Measurements from ENCODE around the gene TMEM14C. TPM values are rescaled to one million over a fixed set of nuclear protein-coding genes. Genes with fewer than 3 reads are reported as not detected.
"Not testable (repeated sequence)": the region's sequence is repeated elsewhere in the genome, so short reads cannot be mapped to it uniquely, and the experiment has no call there.

The TMEM14C gene
- total RNA-seq, 4 donors from 2014 or later = 103 to 215 (median 162) TPM

- 78 to 87% methylated on average over 3 of the region's 3 CpGs for WGBS, 2 donors
- no peak for TF ChIP-seq POLR2A (IDR thresholded peaks at IDR 0.05)
- TF ChIP-seq, protein P1, sequence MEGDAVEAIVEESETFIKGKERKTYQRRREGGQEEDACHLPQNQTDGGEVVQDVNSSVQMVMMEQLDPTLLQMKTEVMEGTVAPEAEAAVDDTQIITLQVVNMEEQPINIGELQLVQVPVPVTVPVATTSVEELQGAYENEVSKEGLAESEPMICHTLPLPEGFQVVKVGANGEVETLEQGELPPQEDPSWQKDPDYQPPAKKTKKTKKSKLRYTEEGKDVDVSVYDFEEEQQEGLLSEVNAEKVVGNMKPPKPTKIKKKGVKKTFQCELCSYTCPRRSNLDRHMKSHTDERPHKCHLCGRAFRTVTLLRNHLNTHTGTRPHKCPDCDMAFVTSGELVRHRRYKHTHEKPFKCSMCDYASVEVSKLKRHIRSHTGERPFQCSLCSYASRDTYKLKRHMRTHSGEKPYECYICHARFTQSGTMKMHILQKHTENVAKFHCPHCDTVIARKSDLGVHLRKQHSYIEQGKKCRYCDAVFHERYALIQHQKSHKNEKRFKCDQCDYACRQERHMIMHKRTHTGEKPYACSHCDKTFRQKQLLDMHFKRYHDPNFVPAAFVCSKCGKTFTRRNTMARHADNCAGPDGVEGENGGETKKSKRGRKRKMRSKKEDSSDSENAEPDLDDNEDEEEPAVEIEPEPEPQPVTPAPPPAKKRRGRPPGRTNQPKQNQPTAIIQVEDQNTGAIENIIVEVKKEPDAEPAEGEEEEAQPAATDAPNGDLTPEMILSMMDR (IDR thresholded peaks at IDR 0.05) = no peak
- no peak overlapping the region for H3K4me3 ChIP-seq (replicated peaks in 1 of 3)
- no peak for DNase-seq
- no peaks in the 10 kb centered on the region for H3K9me3 ChIP-seq
- H3K27me3 ChIP-seq = no peaks in the 10 kb centered on the region
- peaks cover 10 to 42% of the 10 kb centered on the region in 2 donors for H3K36me3 ChIP-seq
- intact Hi-C loops (cut with DNase I) = no loop called here
- H3K27ac ChIP-seq = no peak overlapping the region
- no peaks in the 10 kb centered on the region for H3K4me1 ChIP-seq
Measured at GRCh38 chr6:10730254-10730653, 7.4 kb downstream of the TMEM14C start.

DNA sequence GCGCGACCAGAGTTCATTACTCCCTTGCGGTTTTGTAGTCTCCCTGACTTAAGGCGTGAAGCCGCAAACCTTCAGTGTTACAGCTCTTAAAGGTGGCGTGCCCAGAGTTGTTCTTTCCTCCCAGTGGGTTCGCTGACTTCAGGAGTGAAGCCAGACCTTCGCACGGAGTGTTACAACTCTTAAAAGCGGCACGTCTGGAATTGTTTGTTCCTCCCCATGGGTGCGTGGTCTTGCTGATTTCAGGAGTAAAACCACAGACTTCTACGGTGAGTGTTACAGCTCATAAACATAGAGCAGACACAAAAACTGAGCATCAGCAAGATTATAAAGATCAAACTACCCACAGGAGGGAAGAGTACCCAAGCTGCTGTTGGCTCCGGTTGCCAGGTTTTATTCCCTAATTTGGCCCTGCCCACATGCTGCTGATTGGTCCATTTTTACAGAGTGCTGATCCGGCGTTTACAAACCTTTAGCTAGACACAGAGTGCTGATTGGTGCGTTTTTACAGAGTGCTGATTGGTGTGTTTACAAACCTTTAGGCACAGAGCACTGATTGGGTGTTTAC lies 10.4 kb downstream of the TMEM14C start:
- H3K4me3 ChIP-seq (replicated peaks in 1 of 3) = no peak overlapping the region
- no peaks in the 10 kb centered on the region for H3K27me3 ChIP-seq
- H3K9me3 ChIP-seq = no peaks in the 10 kb centered on the region
- 92 to 94% methylated on average over 17 of the region's 17 CpGs for WGBS, 2 donors
- TF ChIP-seq POLR2A (IDR thresholded peaks at IDR 0.05) = no peak
- TF ChIP-seq, protein P1 (IDR thresholded peaks at IDR 0.05) = no peak
- H3K4me1 ChIP-seq = no peaks in the 10 kb centered on the region
- DNase-seq = no peak
- intact Hi-C loops (cut with DNase I) = no loop called here
- H3K36me3 ChIP-seq = peaks cover 10 to 38% of the 10 kb centered on the region in 2 donors
- no peak overlapping the region for H3K27ac ChIP-seq

DNA sequence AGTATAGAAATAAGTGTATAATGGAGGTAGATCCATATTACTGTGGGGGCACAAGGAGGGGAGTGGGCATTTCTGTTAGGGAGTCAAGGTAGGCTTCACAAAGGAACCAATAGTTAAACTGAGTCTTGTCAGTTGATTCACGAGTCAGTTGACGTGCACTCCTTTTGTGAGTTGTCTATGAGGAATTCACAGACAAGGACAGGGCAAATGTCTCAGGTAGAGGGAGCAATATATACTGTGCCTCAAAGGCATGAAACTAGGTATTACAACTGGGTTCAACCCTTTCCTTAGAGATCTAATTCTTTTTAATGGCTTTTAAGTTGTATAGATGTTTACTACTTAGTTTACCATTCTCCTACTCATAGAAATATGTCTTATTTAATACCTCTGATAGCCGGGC lies 11.0 kb downstream of the TMEM14C start:
- no peak for DNase-seq
- H3K9me3 ChIP-seq = no peaks in the 10 kb centered on the region
- H3K4me1 ChIP-seq = no peaks in the 10 kb centered on the region
- TF ChIP-seq POLR2A (IDR thresholded peaks at IDR 0.05) = no peak
- TF ChIP-seq, protein P1 (IDR thresholded peaks at IDR 0.05) = no peak
- 95% methylated on average over 3 of the region's 3 CpGs for WGBS, 2 donors
- no peak overlapping the region for H3K27ac ChIP-seq
- H3K27me3 ChIP-seq = no peaks in the 10 kb centered on the region
- no peak overlapping the region for H3K4me3 ChIP-seq (replicated peaks in 1 of 3)
- peaks cover 10 to 34% of the 10 kb centered on the region in 2 donors for H3K36me3 ChIP-seq
- intact Hi-C loops (cut with DNase I) = no loop called here

- Histone ChIP-seq H3K36me3 (peaks cover 0 to 10% of the 10 kb centered on the region in 2 donors), H3K27ac (no peak overlapping the region), H3K9me3 (no peaks in the 10 kb centered on the region), H3K27me3 (no peaks in the 10 kb centered on the region), H3K4me3 (replicated peaks in 1 of 3) (no peak overlapping the region), H3K4me1 (no peaks in the 10 kb centered on the region)
- TF ChIP-seq, protein P1 (IDR thresholded peaks at IDR 0.05) = no peak
- TF ChIP-seq POLR2A (IDR thresholded peaks at IDR 0.05) = no peak
- DNase-seq = no peak
- intact Hi-C loops (cut with DNase I) = no loop called here
- WGBS, 2 donors = 92 to 96% methylated on average over 2 of the region's 2 CpGs
Measured at GRCh38 chr6:10736731-10737130, 13.9 kb downstream of the TMEM14C start.

GRCh38 chr6:10740061-10740460 lies 17.2 kb downstream of the TMEM14C start:
- DNase-seq = no peak
- intact Hi-C loops (cut with DNase I) = loop anchor here (10.0 kb wide), 1 partner anchor 45 kb away; the partner anchor contains the start of genes C6orf52 and PAK1IP1
- H3K4me1 ChIP-seq = no peaks in the 10 kb centered on the region
- H3K27ac ChIP-seq = no peak overlapping the region
- no peak overlapping the region for H3K4me3 ChIP-seq (replicated peaks in 1 of 3)
- no peaks in the 10 kb centered on the region for H3K36me3 ChIP-seq
- TF ChIP-seq, protein P1 (IDR thresholded peaks at IDR 0.05) = no peak
- no peak for TF ChIP-seq POLR2A (IDR thresholded peaks at IDR 0.05)
- no peaks in the 10 kb centered on the region for H3K9me3 ChIP-seq
- H3K27me3 ChIP-seq = no peaks in the 10 kb centered on the region

GRCh38 chr6:10741643-10742042 lies 18.8 kb downstream of the TMEM14C start:
- 95 to 97% methylated on average over 4 of the region's 4 CpGs for WGBS, 2 donors
- not testable (repeated sequence) for H3K36me3 ChIP-seq; H3K9me3 ChIP-seq; H3K4me1 ChIP-seq; DNase-seq; H3K4me3 ChIP-seq (replicated peaks in 1 of 3); H3K27ac ChIP-seq; H3K27me3 ChIP-seq
- intact Hi-C loops (cut with DNase I) = loop anchor here (10.0 kb wide), 1 partner anchor 47 kb away; the partner anchor contains the start of genes C6orf52 and PAK1IP1
